NCI-H2081 (cell line): ENCODE measurements around the gene RASAL1.
A peak's percentile ranks its signal among the peaks of the same experiment; 100 is the strongest.

Experiments
- DNase-seq, 2 experiments: peaks; one replicate each; lab custom pipeline; 2025; lab: John Stamatoyannopoulos, UW

Gene RASAL1

GRCh38 chr12:113162102-113163029, 26.8 kb upstream of the RASAL1 start:
- no peak for DNase-seq

DNA sequence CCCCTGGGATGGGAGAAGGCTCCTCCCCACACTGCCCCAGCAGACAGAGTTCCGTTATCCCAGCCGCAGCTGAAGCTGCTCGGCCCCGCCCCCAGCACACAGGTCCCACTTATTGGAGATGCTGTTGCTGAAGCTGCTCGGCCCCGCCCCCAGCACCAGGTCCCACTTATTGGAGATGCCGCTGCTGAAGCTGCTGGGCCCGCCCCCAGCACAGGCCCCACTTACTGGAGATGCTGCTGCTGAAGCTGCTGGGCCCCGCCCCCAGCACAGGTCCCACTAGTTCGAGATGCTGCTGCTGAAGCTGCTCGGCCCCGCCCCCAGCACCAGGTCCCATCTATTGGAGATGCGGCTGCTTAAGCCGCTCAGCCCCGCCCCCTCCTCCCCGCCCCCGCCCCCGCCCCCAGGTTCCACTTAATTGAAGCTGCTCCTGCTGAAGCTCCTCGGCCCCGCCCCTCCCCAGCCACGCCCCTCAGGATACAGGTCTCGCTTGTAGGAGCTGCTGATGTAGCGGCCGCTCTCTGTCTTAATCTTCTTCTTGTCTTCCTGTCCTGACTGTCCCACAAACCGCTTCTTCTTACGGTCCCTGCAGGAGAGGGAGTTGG, 26.0 kb upstream of the RASAL1 start:
- DNase-seq = peak in 1 of 2 experiments; percentile 15

GRCh38 chr12:113159937-113160336, 24.4 kb upstream of the RASAL1 start:
- no peak for DNase-seq

- no peak for DNase-seq
These were observed 23.1 kb upstream of the RASAL1 start for GRCh38 chr12:113158439-113159203.

- DNase-seq = no peak
These were observed 21.8 kb upstream of the RASAL1 start for GRCh38 chr12:113157218-113157859.

DNA sequence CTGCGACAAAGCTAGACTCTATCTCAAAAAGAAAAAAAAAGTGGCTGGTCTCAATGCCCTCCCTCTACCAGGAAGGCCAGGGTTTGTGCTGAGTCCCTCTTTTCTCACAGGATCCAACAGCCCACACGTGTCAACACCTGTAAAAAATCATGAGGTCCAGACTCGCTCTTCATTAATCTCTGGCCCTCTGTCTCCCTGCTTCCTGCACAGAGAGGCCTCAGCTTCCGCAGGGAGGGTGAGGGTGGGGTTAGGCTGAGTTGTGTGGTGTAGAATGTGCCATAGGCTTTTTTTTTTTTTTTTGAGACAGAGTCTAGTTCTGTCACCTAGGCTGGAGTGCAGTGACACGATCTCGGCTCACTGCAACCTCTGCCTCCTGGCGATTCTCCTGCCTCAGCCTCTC, 20.1 kb upstream of the RASAL1 start:
- no peak for DNase-seq

GRCh38 chr12:113155060-113155459, 19.5 kb upstream of the RASAL1 start:
- no peak for DNase-seq

DNA sequence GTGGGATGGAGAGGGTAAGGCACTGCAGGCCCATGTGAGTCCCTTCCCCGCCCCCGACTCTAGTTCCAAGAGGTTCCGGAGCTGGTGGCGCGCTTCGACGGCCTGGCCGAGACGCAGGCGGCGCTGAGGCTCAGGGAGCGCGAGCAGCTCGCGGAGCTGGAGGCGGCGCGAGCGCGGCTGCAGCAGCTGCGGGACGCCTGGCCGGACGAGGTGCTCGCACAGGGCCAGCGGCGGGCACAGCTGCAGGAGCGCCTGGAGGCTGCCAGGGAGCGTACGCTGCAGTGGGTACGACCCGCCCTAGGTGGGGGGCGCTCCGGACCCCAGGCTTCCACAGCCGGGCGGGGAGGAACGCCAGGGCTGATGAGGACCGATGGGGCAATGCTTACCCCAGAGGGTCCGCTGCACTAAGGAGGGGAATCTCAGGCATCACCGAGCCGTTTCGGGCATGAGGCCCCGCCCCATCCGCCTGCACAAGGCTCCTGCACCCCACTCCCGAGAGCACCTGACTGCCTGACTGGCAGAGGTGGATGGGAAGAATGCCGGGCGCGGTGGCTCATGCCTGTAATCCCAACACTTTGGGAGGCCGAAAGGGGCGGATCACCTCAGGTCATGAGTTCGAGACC, 18.9 kb upstream of the RASAL1 start:
- no peak for DNase-seq

DNA sequence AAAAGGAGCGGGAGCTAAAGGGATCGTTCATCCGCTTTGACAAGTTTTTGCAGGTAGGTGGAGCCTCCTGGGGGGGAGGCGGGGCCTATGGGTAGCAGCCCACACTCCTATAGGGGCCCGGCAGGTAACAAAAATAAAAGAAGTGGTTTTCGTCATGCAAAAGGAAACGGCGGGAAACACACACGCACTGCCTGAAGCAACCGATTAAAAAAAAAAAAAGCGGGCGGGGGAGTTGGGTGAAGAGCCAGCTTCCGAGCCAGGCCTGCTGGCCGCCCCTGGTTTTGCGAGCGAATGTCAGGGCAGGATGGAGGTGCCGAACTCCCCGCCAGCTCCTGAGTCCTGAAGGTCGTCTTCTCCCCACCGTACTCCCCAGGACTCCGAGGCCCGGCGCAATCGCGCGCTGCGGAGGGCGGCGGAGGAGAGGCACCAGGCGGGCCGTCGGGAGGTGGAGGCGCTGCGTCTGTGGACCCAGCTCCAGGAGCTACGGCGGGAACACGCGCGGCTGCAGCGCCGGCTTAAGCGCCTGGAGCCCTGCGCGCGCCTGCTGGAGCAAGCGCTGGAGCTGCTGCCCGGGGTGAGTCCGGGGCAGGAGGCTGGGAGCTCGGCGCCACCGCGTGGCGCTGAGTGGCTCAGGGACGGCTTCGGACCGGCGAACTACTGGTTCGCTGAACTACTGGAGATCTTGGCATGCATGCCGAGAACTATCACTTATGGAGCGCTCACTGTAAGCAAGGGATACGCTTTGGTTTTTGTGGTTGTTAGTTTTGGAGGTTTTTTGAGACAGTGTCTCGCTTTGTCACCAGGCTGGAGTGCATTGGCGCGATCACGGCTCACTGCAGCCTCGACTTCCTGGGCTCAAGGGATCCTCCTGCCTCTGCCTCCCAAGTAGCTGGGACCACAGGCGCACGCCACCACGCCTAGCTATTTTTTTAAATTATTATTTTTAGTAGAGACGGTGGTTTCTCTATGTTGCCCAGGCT, 17.6 kb upstream of the RASAL1 start:
- peak; percentile 59 to 80 for DNase-seq

- no peak for DNase-seq
These were observed 16.8 kb upstream of the RASAL1 start for GRCh38 chr12:113152196-113152834.

DNA sequence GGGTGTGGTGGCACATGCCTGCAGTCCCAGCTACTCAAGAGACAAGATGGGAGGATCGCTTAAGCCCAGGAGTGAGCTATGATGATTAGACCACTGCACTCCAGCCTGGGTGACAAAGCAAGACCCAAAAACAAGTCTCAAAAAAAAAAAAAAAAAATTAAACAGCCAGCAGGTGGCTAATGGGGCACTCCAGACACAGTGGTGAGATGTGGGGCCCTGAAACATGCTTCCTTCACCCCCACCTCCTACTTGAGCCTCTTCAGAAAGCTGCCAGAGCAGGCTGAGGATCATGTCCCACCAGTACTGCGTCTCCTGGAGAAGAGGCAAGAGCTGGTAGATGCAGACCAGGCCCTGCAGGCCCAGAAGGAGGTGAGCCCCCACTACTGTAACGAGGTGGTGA, 16.1 kb upstream of the RASAL1 start:
- no peak for DNase-seq

DNA sequence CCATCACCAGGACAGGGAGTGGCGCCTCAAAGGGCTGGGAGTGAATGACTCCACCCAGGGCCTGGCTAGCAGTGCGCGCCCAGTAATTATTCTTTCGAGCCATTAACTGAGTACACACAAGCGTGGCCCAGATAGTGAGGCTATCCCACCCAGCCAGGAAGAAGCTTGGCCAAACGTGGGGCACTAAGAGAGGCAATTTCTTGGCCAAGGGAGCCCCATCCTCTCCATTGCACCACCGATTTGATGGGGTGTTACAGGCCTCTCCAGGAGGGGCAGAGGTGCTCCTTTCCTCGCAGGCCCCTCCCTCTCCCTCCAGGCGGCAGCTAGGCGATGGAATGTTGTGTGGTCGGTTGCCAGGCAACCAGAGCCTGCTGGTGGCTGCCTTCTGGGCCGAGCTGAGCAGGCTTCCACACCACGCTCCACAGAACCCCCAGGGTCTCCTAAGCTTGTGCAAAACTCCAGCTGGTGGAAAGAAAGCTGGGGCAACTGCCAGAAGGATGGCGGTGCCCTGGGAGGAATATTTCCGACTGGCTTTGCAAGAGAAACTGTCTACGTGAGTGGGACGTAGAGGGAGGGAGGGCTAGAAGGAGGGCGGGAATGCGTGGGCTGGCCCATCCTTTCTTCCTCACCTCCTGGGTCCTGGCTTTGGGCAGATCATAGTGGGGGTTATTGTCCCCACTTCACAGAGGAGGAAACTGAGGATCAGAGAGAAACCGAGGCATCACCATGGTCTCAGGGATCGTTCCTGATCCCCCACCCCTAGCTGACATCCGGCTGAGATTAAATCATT, 14.0 kb upstream of the RASAL1 start, which contains the start of gene CFAP73:
CFAP73 (plus strand) TSS at position 364 of the 790 bp plus-strand sequence; CDS start at position 498, 134 bp downstream.
- peak; percentile 53 to 65 for DNase-seq

- no peak for DNase-seq
These were observed 11.4 kb upstream of the RASAL1 start for GRCh38 chr12:113146999-113147398.

GRCh38 chr12:113145720-113146551, 10.4 kb upstream of the RASAL1 start:
- DNase-seq = no peak

DNA sequence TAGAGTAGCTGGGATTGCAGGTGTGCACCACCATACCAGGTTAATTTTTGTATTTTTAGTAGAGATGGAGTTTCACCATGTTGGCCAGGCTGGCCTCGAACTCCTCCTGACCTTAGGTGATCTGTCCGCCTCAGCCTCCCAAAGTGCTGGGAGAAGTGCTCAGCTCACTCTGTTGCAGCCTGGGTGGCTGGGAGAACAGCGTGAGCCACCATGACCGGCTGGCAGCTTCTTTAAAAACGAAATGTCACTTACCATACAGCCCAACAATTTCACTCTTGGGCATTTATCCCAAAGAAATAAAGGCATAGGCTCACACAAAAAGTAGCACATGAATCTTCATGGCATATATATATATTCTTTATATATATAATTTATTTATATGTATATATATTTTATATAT, 9.2 kb upstream of the RASAL1 start:
- no peak for DNase-seq

DNA sequence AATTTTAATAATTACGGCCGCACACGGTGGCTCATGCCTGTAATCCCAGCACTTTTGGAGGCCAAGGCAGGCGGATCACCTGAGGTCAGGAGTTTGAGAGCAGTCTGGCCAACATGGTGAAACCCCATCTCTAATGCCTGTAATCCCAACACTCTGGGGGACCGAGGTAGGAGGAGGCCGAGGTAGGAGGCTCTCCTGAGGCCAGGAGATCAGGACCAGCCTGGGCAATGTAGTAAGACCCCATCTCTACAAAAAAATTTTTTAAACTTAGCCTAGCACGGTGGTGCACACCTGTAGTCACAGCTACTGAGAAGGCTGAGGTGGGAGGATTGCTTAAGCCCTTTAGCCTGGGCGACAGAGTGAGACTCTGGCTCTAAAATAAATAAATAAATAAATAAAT, 8.4 kb upstream of the RASAL1 start:
- DNase-seq = no peak

DNA sequence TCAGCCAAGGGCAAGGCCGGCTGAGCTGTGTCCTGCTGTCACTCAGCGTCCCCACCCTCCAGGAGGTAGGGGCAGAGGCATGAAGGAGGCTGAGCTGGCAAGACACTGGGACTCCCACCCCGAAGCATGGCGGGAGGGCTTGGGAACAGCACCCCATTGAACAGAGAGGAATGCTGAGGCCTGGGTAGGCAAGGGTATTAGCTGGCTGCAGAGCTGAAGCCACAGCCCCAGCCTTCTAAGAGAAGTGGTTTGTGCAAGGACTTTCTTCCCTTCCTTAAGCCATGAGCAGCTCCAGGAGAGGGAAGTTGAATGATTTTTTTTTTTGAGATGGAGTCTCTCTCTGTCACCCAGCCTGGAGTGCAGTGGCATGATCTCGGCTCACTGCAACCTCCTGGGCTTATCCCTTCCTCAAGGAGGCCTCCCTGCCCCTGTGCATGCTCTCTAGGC, 7.3 kb upstream of the RASAL1 start:
- no peak for DNase-seq
